NCI-H526 treated with DMSO at 0.1 percent for 48 hours (cell line): Measurements from ENCODE around the gene DCP1B.
"Not testable (repeated sequence)": the region's sequence is repeated elsewhere in the genome, so short reads cannot be mapped to it uniquely, and the experiment has no call there.

Experiments
- DNase-seq: peaks from one replicate; lab custom pipeline; 2025; lab: John Stamatoyannopoulos, UW

The DCP1B gene

DNA sequence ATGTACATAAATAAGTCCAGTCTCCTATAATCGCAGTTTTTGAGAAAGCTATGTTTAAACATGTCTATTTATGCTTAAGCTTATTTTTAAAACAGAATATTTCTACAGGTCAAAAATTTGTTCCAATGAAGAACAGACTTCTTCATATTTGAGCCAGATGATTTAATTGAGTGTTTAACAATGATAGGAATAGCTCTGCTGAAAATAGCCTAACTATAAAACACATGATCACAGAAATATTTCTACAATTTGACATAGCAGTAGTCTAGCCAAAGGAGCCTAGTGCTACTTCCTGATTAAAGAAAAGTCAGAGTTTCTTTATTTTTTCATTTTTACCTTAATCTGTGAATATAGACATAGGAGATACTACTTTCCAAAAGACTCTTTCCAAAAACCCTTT, 29.4 kb downstream of the DCP1B start:
- no peak for DNase-seq

DNA sequence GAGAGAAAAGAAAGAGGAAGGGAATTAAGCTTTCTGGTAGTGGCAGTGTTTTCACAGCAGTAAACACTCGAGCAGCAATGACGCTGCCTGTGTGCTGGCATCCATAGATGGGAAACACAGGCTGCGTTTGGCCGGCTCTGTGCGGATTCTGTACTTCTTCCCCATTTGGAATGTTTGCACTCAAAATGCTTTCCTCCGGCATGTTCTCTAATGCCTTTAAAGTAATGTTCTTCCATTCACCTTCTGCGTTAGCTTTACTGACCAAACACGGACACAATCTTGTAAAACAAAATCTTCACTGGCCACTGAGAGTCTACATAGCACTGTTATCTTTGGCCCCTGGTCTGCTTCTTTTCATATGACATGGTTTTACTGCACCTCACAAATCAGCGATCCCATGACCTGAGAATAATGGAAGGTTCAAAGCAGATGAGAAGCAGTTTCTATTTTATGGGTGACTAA, 31.4 kb downstream of the DCP1B start:
- no peak for DNase-seq

- no peak for DNase-seq
These were observed 32.0 kb downstream of the DCP1B start for GRCh38 chr12:1972260-1972659.

GRCh38 chr12:1970331-1970900, 33.8 kb downstream of the DCP1B start:
- DNase-seq, result no peak

GRCh38 chr12:1966561-1967226, 37.6 kb downstream of the DCP1B start:
- no peak for DNase-seq

DNA sequence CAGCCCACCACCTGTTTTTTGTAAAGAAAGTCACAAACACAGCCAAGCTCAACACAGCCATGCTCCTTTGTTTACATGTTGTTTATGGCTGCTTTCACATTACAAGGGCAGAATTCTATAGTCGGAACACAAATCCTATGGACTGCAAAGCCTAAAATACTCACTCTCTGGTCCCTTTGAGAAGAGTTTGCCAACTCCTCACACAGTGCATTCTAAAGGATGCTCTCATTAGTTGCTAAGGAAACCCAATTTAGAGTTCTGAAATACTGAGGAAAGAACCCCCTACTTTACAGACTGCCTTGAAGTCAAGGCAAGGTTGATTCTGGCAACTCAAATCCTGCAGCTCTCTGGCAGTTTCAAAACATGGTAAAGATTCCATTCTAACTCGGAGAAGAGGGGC, 38.3 kb downstream of the DCP1B start:
- DNase-seq, result no peak

DNA sequence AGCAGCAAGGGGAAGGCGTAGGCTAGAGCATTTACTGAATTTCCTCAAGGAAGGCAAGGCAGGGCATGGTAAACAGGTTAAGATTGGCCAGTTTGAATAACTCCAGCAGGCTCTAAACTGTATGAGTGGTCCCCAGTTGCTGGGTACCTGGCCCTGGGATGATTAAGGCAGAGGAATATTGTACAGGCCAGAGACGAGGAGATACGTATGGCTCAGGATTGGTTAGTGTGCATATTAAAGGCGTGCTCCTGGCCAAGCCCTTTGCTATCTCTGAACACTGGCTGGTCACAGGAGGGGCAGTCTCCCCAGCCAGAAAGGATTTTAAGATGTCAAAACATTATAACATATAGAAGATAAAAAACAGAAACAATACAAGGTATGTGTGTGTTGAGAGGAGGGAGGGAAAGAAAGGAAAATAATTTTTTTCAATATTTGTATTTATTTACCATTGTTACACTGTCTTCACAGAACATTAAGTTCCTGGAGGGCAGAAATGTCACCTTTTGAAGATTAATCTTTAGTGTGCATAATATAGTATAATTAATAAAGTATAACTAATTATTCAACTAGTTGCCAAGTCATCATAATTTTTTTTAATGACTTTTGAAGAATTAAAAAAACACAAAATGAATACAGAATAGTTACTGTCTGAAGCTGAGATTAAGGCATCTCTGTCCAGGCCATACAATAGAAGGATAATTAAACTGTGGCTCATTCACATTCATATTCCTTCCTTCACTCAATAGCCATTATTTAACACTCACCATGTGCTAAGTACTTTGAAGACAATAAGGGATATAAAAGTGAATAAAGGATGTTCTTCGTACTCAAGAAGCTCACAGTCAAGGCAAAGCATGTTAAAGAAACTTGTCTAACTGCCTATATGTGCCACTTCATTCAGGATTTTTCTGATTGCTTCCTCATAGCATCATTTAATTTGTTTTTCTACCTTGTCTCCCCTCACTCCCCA, 41.9 kb downstream of the DCP1B start:
- DNase-seq, result no peak

- no peak for DNase-seq
These were observed 47.5 kb downstream of the DCP1B start for GRCh38 chr12:1956716-1957115.

GRCh38 chr12:1949771-1950470, 54.3 kb downstream of the DCP1B start:
- DNase-seq, result no peak

- DNase-seq, result no peak
These were observed 55.4 kb downstream of the DCP1B start for GRCh38 chr12:1948883-1949282.

GRCh38 chr12:1947081-1947480, 57.2 kb downstream of the DCP1B start:
- no peak for DNase-seq

DNA sequence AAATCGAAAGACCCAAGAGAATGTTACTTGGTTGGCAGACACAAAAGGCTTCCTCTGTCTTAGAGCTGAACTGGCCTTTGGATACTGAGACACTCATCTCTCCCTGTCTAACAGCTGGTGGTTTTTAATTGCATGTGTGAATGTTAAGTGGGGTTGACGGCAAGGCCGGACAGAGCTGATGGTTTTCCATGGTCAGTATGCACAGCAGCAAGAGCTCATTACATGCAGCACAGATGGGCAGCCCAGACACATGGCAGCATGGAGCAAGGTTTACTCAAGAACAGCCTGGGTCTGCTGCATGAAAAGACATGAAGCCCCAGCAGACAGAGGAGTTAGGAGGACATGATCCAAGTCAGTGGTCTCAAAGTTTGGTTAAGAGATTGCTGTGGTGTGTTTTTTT, 58.0 kb downstream of the DCP1B start:
- no peak for DNase-seq

- not testable (repeated sequence) for DNase-seq
These were observed 58.8 kb downstream of the DCP1B start for GRCh38 chr12:1945502-1945901.

DNA sequence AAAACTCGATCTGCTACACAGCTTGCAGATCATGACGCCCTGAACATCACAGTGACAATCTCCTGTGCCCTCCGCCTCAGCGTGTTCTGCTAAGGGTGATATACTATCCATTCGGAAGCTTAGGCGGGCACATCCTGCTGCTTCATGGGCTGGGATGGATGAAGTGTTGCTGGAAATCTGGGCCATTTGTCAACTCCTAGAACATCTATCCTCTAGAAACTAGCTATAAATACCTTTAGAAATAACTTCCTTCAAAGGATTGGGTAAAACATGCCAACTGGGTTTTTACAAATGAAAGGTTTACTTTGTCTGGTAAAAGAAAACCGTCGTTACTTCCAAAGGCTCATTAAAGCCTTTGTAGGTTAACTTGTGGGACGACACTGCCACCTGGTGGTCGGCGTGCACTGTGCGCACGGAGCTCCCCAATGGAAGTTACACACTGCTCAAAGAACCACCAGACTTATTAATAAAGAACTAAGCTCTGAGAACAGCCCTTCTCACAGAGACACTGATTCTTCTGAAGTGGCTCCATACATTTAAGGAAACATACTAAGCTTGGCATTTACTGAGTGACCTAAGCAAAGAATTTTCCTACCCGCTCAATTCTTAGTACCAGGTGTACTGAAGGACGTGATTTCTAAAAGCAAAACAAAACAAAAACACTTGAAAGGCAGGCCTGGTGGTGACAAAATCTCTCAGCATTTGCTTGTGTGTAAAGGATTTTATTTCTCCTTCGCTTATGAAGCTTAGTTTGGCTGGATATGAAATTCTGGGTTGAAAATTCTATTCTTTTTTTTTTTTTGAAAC, 64.3 kb downstream of the DCP1B start:
- peak; percentile 39 for DNase-seq

GRCh38 chr12:1939331-1939730, 64.9 kb downstream of the DCP1B start:
- no peak for DNase-seq

DNA sequence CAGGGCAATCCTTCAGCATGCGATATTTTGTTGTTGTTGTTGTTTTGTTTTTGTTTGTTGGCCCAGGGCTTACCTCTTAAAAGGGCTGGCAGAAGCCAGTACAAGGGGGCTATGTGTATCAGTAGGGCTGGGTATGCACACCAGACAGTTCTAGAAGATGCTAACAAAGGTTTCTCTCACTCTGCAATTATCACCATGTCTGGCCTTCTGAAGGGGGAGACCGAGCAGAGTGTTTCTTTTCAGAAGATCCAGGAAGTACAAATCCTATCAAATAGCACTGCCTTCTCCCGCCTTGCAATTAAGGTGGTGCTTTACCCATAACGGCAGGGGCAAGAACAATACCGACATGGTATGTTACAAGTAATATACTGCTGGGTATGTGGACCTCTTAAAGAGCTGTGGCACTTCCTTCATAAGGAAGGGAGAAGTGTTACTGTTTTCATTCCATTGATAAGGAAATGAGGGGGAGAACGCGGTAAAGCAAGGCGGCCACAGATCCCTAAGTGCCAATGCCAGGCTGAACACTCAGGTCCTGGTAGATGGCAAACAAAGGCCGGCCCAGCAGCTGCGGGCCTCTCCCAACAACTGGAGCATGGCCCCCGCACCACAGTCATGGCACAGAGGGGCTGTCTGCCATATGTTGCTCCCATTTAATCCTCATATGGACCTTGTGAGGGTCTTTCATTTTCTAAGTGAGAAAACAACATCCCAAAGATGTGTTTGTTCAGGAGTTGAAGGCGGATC, 66.6 kb downstream of the DCP1B start:
- no peak for DNase-seq

GRCh38 chr12:1936406-1937320, 67.6 kb downstream of the DCP1B start:
- DNase-seq, result no peak

- no peak for DNase-seq
These were observed 68.4 kb downstream of the DCP1B start for GRCh38 chr12:1935700-1936378.

GRCh38 chr12:1935242-1935641, 69.0 kb downstream of the DCP1B start:
- no peak for DNase-seq
